Right atrium auricular region (tissue), 2 donors: ENCODE data around the gene SEPTIN11. TPM values are rescaled to one million over a fixed set of nuclear protein-coding genes. Genes with fewer than 3 reads are reported as not detected.

Source experiments
- DNase-seq: peaks from one replicate; pipeline ENCODE4 v3.0.0-alpha.2; 2019; ENCODE audit warnings: low spot score
- H3K27ac ChIP-seq, 2 donors: fragments of 200-600 bp; sonication (generic); 1 replicate in 1 of 2; 2 replicates in 1 of 2; pipeline ENCODE4 v1.5.1; 2016 to 2019
- H3K27me3 ChIP-seq, 2 donors: fragments of 200-600 bp; sonication (generic); one replicate each; pipeline versions ENCODE4 v1.5.1 to v1.6.0; 2017 to 2019
- H3K36me3 ChIP-seq: fragments of 200-600 bp; sonication (generic); one replicate; pipeline ENCODE4 v1.5.1; 2016
- H3K4me1 ChIP-seq, 2 donors: fragments of 200-600 bp; sonication (generic); one replicate each; pipeline versions ENCODE4 v1.5.1 to v1.6.0; 2017 to 2019
- H3K4me3 ChIP-seq, 2 donors: fragments of 200-600 bp; sonication (generic); 1 replicate in 1 of 2; 2 replicates in 1 of 2; pipeline ENCODE4 v1.5.1; 2017 to 2019; ENCODE audit warnings: mild to moderate bottlenecking in 1 of 2, moderate library complexity in 1 of 2
- H3K9me3 ChIP-seq, 2 donors: fragments of 200-600 bp; sonication (generic); one replicate each; pipeline ENCODE4 v1.5.1; 2019
- total RNA-seq, 2 donors: library from RNA; depleted of rRNA; stranded (reverse); fragments of >200 nt; gene quantifications; one replicate each; pipeline ENCODE4 v1.1.0, GENCODE V29; 2016
- TF ChIP-seq, protein P1 (sequence below), 2 donors: fragments of 200-600 bp; sonication (generic); IDR thresholded peaks; one replicate each; pipeline ENCODE4 v1.5.1; 2019; ENCODE audit warnings: antibody characterized with exemption in 2 of 2

The SEPTIN11 gene
- total RNA-seq = 10 to 100 TPM; 34.9 to 59.0 TPM

DNA sequence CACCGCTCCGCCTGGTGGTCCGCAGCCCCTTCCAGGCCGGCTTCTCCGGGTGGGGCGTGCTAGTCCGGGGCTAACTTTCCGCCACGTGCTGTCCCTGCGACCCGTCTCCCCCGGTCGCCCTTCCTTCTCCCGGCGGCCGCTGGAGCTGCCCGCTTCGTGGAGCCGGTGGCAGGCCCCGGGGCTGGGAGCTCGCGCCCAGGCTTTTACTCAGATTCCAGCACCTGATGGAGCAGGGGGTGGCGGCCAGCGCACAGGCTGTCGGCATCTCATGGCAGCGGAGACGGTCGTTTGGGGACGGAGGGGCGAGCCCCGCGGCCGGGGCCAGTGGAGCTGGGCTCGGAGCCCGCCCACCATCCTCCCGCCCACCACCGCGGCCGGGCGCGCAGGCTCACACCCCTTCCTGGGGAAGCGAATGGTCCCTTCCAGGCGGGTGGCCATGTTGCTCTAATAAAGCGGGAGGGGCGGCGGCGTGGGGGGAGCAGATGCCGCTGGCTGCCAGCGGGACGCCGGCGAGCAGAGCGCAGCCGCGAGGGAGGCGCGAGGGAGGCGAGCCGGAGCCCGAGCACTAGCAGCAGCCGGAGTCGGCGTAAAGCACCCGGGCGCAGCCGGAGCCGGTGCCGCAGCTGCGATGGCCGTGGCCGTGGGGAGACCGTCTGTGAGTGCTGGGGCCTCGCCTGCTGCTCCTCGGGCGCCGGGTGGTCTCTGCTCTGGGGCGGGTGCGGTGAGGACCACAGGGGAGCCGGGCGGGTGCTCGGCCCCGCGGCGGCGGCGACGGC, at the start of gene SEPTIN11:
Gene SEPTIN11, plus strand, starts transcription at position 477 of the 776 bp plus-strand sequence. Its CDS starts 152 bp downstream, at position 629.
- Histone ChIP-seq H3K27me3 (no peaks in the 10 kb centered on the region), H3K9me3 (no peaks in the 10 kb centered on the region), H3K36me3 (no peaks in the 10 kb centered on the region), H3K4me1 (peaks cover 0 to 30% of the 10 kb centered on the region in 2 donors), H3K4me3 (peak within 1 kb of the TSS; percentile 54 to 84), H3K27ac (peak within 1 kb of the TSS; percentile 88 to 91)
- peak; percentile 94 for DNase-seq
- TF ChIP-seq, protein P1, sequence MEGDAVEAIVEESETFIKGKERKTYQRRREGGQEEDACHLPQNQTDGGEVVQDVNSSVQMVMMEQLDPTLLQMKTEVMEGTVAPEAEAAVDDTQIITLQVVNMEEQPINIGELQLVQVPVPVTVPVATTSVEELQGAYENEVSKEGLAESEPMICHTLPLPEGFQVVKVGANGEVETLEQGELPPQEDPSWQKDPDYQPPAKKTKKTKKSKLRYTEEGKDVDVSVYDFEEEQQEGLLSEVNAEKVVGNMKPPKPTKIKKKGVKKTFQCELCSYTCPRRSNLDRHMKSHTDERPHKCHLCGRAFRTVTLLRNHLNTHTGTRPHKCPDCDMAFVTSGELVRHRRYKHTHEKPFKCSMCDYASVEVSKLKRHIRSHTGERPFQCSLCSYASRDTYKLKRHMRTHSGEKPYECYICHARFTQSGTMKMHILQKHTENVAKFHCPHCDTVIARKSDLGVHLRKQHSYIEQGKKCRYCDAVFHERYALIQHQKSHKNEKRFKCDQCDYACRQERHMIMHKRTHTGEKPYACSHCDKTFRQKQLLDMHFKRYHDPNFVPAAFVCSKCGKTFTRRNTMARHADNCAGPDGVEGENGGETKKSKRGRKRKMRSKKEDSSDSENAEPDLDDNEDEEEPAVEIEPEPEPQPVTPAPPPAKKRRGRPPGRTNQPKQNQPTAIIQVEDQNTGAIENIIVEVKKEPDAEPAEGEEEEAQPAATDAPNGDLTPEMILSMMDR (IDR thresholded peaks at IDR 0.05) = peak in 1 of 2 donors; percentile 9

DNA sequence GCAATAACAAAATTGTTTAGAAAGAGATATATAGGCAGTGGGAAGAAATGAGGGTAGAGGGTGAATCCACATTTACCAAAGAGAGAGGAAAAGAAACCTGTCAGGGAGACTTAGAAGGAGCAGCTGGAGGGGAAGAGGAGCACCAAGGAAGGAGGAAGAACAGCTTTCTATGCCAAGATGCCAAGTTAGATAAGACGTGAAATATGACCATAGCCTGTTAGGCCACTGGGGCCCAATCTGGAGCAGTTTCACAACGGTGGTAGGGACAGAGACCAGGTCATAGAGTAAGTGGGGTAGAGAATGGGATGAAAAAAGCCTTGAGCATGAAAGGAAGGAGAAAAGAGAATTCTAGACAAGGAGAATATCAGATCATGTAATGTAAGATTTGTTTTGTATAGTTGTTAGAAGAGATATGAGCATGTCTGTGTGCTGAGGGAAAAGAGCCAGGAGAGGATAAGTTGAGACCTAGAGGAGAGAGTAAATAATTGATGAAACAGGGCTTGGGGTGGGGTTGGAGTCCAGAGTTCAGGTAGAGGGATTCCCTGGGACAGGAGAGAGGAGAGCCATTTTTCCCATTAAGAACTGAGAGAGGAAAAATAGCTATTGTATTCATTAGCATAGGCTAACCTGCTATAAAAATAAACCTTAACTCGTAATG, 47.2 kb upstream of the SEPTIN11 start:
- TF ChIP-seq, protein P1 (IDR thresholded peaks at IDR 0.05) = no peak
- no peak overlapping the region for H3K4me3 ChIP-seq
- no peaks in the 10 kb centered on the region for H3K36me3 ChIP-seq
- no peak for DNase-seq
- H3K27me3 ChIP-seq = peaks cover 0 to 3% of the 10 kb centered on the region in 2 donors
- no peaks in the 10 kb centered on the region for H3K9me3 ChIP-seq
- H3K4me1 ChIP-seq = peaks cover 0 to 11% of the 10 kb centered on the region in 2 donors
- no peak overlapping the region for H3K27ac ChIP-seq

DNA sequence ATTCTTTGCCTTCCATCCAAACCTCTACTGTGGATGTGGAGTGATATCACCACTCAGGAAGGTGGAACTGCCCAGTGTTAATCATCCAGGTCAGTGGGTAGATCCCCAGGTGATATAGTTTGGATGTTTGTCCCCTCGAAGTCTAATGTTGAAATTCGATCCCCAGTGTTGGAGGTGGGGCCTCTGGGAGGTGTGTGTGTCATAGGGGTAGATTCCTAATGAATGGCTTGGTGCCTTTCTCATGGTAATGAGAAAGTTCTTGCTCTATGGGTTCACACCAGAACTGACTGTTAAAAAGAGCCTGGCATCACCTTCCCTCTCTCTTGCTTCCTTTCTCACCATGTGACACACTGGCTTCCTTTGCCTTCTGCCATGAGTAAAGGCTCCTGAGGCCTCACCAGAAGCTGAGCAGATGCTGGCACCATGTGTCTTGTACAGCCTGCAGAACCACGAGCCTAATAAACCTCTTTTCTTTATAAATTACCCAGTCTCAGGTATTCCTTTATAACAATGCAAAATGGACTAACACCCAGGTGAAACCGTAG, 44.8 kb upstream of the SEPTIN11 start:
- Histone ChIP-seq H3K36me3 (no peaks in the 10 kb centered on the region), H3K9me3 (no peaks in the 10 kb centered on the region), H3K4me3 (no peak overlapping the region), H3K4me1 (no peaks in the 10 kb centered on the region), H3K27me3 (no peaks in the 10 kb centered on the region), H3K27ac (no peak overlapping the region)
- DNase-seq = no peak
- TF ChIP-seq, protein P1 (IDR thresholded peaks at IDR 0.05) = no peak

DNA sequence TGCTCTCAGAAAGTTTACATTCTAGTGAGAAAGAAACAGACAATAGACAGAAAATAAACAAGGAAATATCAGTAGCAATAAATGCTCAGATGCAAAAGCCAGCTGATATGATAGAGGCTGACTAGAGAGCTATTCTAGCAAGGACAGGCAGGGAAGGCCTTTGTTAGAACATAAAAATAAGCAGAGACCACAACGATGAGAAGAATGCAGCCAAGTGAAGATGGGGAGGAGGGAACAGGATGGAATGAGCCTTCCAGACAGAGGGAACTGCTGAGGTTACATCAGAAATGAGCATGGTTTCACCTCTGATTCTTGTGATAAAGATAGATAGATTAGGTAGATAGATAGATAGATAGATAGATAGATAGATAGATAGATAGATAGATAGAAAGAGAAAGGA, 44.0 kb upstream of the SEPTIN11 start:
- no peak overlapping the region for H3K27ac ChIP-seq
- no peaks in the 10 kb centered on the region for H3K4me1 ChIP-seq
- TF ChIP-seq, protein P1 (IDR thresholded peaks at IDR 0.05) = no peak
- no peaks in the 10 kb centered on the region for H3K27me3 ChIP-seq
- H3K36me3 ChIP-seq = no peaks in the 10 kb centered on the region
- DNase-seq = no peak
- no peak overlapping the region for H3K4me3 ChIP-seq
- no peaks in the 10 kb centered on the region for H3K9me3 ChIP-seq

DNA sequence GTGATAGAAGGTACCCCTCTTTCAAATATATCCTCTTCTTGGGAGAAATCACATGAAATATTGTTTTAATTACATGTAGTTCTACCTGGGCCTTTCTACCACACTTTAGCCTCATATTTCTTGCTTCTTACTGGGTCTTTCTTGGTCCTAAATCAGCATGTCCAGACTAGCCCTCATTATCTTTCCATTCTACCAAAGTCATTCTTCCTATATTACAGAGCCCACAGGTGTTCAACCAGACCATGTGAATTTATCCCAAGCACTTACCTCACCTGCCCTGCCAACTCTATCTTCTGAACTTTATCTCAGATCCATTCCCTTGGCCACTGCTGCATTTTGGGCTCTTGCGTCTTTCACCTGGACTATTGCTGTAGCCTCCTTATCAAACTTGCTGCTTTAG, 39.8 kb upstream of the SEPTIN11 start:
- H3K27ac ChIP-seq = no peak overlapping the region
- H3K4me3 ChIP-seq = no peak overlapping the region
- no peak for DNase-seq
- no peaks in the 10 kb centered on the region for H3K4me1 ChIP-seq
- H3K9me3 ChIP-seq = no peaks in the 10 kb centered on the region
- TF ChIP-seq, protein P1 (IDR thresholded peaks at IDR 0.05) = no peak
- H3K27me3 ChIP-seq = no peaks in the 10 kb centered on the region
- no peaks in the 10 kb centered on the region for H3K36me3 ChIP-seq
